ENCODE measurements around the gene TAF1C.

DNA sequence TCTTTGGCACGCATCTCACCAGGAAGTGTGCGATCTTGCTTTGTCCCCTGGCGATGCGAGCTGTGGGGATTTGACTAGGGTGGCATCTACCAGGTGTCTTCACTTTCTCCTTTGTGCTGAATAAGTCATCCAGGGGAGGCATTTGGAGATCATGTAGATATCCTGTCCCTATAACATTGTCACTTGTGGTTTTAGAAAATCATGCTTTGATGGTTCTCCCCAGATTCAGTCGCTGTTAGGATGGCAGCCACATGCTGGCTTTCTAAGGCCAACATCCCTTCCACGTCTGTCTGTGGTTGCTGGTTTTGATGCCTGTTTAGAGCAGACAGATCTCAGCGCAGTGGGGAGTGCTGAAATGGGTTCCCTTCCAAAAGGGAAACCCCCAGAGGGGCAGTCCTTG, 6.6 kb upstream of the TAF1C start:
- TF ChIP-seq, protein P1, sequence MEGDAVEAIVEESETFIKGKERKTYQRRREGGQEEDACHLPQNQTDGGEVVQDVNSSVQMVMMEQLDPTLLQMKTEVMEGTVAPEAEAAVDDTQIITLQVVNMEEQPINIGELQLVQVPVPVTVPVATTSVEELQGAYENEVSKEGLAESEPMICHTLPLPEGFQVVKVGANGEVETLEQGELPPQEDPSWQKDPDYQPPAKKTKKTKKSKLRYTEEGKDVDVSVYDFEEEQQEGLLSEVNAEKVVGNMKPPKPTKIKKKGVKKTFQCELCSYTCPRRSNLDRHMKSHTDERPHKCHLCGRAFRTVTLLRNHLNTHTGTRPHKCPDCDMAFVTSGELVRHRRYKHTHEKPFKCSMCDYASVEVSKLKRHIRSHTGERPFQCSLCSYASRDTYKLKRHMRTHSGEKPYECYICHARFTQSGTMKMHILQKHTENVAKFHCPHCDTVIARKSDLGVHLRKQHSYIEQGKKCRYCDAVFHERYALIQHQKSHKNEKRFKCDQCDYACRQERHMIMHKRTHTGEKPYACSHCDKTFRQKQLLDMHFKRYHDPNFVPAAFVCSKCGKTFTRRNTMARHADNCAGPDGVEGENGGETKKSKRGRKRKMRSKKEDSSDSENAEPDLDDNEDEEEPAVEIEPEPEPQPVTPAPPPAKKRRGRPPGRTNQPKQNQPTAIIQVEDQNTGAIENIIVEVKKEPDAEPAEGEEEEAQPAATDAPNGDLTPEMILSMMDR (conservative IDR thresholded peaks at IDR 0.05 in 1 of 2, IDR thresholded peaks at IDR 0.05 in 1 of 2; ENCODE audit: extremely low read depth in 1 of 2, insufficient read depth in 1 of 2, low read depth in 1 of 2, low read length in 2 of 2): no peak
- TF ChIP-seq EZH2 (IDR thresholded peaks at IDR 0.05; ENCODE audit: borderline replicate concordance, low read length): no peak
